IPS-18c (cell line): Measurements from ENCODE around the gene AATK.
"Not testable (repeated sequence)": the region's sequence is repeated elsewhere in the genome, so short reads cannot be mapped to it uniquely, and the experiment has no call there.

Experiments used
- H3K4me3 ChIP-seq: 2 replicates; pipeline ENCODE4 v1.7.0; 2013; ENCODE audit warnings: low read depth, mild to moderate bottlenecking, low read length, moderate library complexity; ENCODE audit not compliant: insufficient read depth
- H3K9me3 ChIP-seq: one replicate; pipeline ENCODE4 v1.6.1; 2013; ENCODE audit warnings: mild to moderate bottlenecking, low read length, moderate library complexity; ENCODE audit not compliant: control insufficient read depth, insufficient read depth

The AATK gene

GRCh38 chr17:81082177-81083073 is 83.6 kb downstream of the AATK start:
- no peaks in the 10 kb centered on the region for H3K9me3 ChIP-seq
- H3K4me3 ChIP-seq = no peak overlapping the region

- H3K9me3 ChIP-seq = no peaks in the 10 kb centered on the region
- no peak overlapping the region for H3K4me3 ChIP-seq
Measured at GRCh38 chr17:81081222-81082176, 84.5 kb downstream of the AATK start.

GRCh38 chr17:81080019-81080418 is 86.0 kb downstream of the AATK start:
- Histone ChIP-seq H3K9me3 (no peaks in the 10 kb centered on the region), H3K4me3 (no peak overlapping the region)

GRCh38 chr17:81078026-81078913 is 87.8 kb downstream of the AATK start:
- not testable (repeated sequence) for H3K9me3 ChIP-seq, H3K4me3 ChIP-seq

DNA sequence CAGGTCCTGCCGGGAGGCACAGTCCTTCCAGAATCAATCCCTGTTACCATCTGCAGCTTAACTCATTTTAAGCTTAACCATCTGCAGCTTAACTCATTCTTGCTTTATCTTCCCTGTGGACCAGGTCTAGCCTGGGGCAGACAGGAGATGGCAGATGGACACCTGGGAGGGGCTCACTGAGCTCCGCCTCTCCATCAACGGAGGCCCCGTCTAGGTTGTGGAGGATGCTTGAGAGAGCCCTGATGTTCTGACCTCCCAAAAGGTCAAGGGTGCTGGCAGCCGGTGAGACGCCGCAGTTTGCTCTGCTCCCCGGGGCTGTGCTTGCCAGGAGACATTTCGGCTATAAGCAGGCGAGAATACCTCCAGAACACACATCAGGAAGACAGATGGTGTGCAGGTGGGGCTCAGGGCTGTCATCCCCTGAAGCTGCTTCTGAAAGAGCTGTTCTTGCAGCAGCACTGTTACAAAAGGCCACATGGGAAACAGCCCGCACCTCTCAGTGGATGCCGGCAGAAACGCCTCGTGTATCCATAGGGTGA is 89.8 kb downstream of the AATK start:
- Histone ChIP-seq H3K4me3 (no peak overlapping the region), H3K9me3 (no peaks in the 10 kb centered on the region)

DNA sequence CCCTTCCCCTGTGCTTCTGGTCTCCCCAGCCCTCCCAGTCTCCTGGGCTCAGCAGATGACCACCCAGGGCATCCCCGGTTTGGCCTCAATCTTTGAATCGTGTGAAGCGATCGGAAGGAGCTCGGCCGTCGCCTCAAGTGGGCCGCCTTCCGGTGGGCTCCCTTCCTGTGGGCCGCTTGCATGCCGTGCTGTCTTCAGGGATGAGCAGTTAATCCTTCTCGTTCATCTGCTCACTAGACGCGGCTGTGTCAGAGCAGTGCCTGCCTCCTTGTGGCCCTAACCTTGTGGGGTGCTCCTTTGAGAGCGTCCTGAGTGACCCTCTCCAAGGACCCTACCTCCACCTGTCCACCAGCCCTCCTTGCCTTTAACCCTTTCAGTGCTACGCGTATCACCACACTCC is 90.7 kb downstream of the AATK start:
- Histone ChIP-seq H3K9me3 (no peaks in the 10 kb centered on the region), H3K4me3 (no peak overlapping the region)

GRCh38 chr17:81074875-81075274 is 91.1 kb downstream of the AATK start:
- H3K4me3 ChIP-seq = no peak overlapping the region
- H3K9me3 ChIP-seq = no peaks in the 10 kb centered on the region

- no peaks in the 10 kb centered on the region for H3K9me3 ChIP-seq
Measured at GRCh38 chr17:81073967-81074839, 91.8 kb downstream of the AATK start.

DNA sequence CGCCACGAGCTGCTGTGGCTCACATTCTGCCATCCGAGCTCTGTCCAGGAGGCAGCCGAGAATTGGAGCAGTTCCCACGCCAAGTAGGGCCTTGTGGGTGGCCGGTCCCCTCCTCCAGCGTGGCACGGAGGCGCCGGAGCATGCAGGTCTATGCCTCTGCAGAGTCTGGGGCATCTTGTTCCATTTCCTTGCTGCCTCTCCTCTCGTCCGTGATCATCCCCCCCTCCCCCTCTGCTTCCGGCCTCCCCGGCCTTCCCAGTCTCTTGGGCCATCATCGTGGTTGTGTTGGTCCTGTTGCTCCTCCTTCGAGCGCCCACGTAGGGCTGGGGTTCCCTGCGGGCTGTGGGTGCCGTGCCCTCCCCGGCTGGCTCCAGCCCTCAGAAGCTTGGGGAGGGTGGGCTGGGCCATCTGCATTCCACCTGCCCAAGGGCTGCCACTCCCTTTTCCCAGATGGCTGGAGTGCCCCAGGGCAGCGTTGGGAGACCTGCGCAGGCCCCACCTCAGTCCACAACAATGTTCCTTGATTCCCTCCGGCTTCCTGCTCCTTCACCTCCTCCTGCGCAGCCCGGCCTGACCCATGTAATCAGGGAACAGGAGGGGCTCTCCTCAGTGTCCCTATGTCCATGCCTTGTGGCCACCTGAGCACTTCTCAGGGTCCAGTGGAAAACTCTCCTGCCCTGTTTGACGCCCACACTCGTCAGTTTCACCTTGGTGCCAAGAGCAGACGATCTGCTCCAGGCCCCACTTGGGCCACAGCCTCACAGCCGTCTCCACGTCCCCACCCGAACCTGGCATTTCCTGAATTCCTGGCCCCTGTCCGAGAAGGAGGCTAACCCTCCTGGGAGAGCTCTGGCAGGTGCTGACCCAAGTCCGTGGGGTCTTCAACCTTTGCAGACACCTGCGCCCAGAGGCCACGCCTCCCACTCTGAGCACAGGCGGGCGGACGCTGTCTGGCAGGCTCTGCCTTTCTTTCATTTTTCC is 94.0 kb downstream of the AATK start:
- Histone ChIP-seq H3K9me3 (no peaks in the 10 kb centered on the region), H3K4me3 (no peak overlapping the region)

More at GRCh38 chr17:81073967-81074839, 91.8 kb downstream of the AATK start:
- H3K4me3 ChIP-seq = no peak overlapping the region

GRCh38 chr17:81070541-81071246 is 95.3 kb downstream of the AATK start:
- H3K4me3 ChIP-seq = no peak overlapping the region
- no peaks in the 10 kb centered on the region for H3K9me3 ChIP-seq

GRCh38 chr17:81069135-81069645 is 96.8 kb downstream of the AATK start:
- no peak overlapping the region for H3K4me3 ChIP-seq
- H3K9me3 ChIP-seq = no peaks in the 10 kb centered on the region

- H3K9me3 ChIP-seq = no peaks in the 10 kb centered on the region
- H3K4me3 ChIP-seq = no peak overlapping the region
Measured at GRCh38 chr17:81068411-81069134, 97.4 kb downstream of the AATK start.

GRCh38 chr17:81067391-81067811 is 98.6 kb downstream of the AATK start:
- Histone ChIP-seq H3K9me3 (no peaks in the 10 kb centered on the region), H3K4me3 (no peak overlapping the region)
